Ectodermal cell (in vitro differentiated cells): ENCODE measurements around the gene CREB1. TPM values are rescaled to one million over a fixed set of nuclear protein-coding genes. Genes with fewer than 3 reads are reported as not detected.

Experiments
- H3K27ac ChIP-seq: 2 replicates; pipeline ENCODE4 v1.7.0; 2013; ENCODE audit warnings: mild to moderate bottlenecking, low read depth, low read length; ENCODE audit not compliant: insufficient read depth, poor library complexity, severe bottlenecking
- H3K27me3 ChIP-seq: 2 replicates; pipeline ENCODE4 v1.7.0; 2013; ENCODE audit warnings: mild to moderate bottlenecking, low read length; ENCODE audit not compliant: insufficient read depth, control insufficient read depth, poor library complexity, severe bottlenecking
- H3K36me3 ChIP-seq: one replicate; pipeline ENCODE4 v1.7.0; 2013; ENCODE audit warnings: low read length; ENCODE audit not compliant: control insufficient read depth, insufficient read depth
- H3K4me1 ChIP-seq: one replicate; pipeline ENCODE4 v1.7.0; 2013; ENCODE audit warnings: low read length; ENCODE audit not compliant: control insufficient read depth, insufficient read depth
- H3K4me3 ChIP-seq: 2 replicates; pipeline ENCODE4 v1.7.0; 2013; ENCODE audit warnings: low read depth, low read length, control low read depth; ENCODE audit not compliant: insufficient read depth
- H3K9me3 ChIP-seq: 2 replicates; pipeline ENCODE4 v1.7.0; 2013; ENCODE audit warnings: mild to moderate bottlenecking, low read length, moderate library complexity; ENCODE audit not compliant: control insufficient read depth
- WGBS, 2 experiments: methylation state at CpG; one replicate each; pipeline ENCODE4 v1.1.7; 2013; ENCODE audit warnings: missing lambda C conversion rate in 2 of 2; 5-methylcytosine and 5-hydroxymethylcytosine counted together
- polyA plus RNA-seq, 4 experiments: library from polyadenylated mRNA; stranded (reverse); fragments of 50-300 nt; gene quantifications; one replicate each; pipeline ENCODE4 v1.2.3, GENCODE V29; 2013

CREB1 gene
- 85.8 TPM for polyA plus RNA-seq (2013, experiment 1 of 4)
- 99.0 TPM for polyA plus RNA-seq (2013, experiment 2 of 4)
- polyA plus RNA-seq (2013, experiment 3 of 4), result 80.6 TPM
- 91.1 TPM for polyA plus RNA-seq (2013, experiment 4 of 4)

- Histone ChIP-seq H3K4me1 (peaks cover 13% of the 10 kb centered on the region), H3K27ac (peak within 1 kb of the TSS; percentile 100), H3K27me3 (peaks cover 21% of the 10 kb centered on the region), H3K4me3 (peak within 1 kb of the TSS; percentile 85), H3K36me3 (no peaks in the 10 kb centered on the region), H3K9me3 (no peaks in the 10 kb centered on the region)
- WGBS, 2 experiments, result 0% methylated on average over 92 of the region's 92 CpGs
Measured at GRCh38 chr2:207529330-207530159, at the start of gene CREB1. Gene CREB1 (plus strand): TSS chr2:207529962. CDS start chr2:207555636, 25,674 bp downstream.

- H3K27ac ChIP-seq, result no peak overlapping the region
- H3K9me3 ChIP-seq, result no peaks in the 10 kb centered on the region
- WGBS, 2 experiments, result 83 to 84% methylated on average over 4 of the region's 4 CpGs
- no peaks in the 10 kb centered on the region for H3K4me1 ChIP-seq
- H3K4me3 ChIP-seq, result no peak overlapping the region
- H3K36me3 ChIP-seq, result no peaks in the 10 kb centered on the region
- no peaks in the 10 kb centered on the region for H3K27me3 ChIP-seq
Measured at GRCh38 chr2:207480521-207481040, 49.2 kb upstream of the CREB1 start.

GRCh38 chr2:207481924-207482323, 47.8 kb upstream of the CREB1 start:
- no peaks in the 10 kb centered on the region for H3K36me3 ChIP-seq
- H3K4me3 ChIP-seq, result no peak overlapping the region
- no peaks in the 10 kb centered on the region for H3K9me3 ChIP-seq
- 92 to 94% methylated on average over 3 of the region's 3 CpGs for WGBS, 2 experiments
- no peak overlapping the region for H3K27ac ChIP-seq
- H3K4me1 ChIP-seq, result no peaks in the 10 kb centered on the region
- H3K27me3 ChIP-seq, result no peaks in the 10 kb centered on the region

- 96 to 100% methylated on average over 2 to 3 of the region's 3 CpGs for WGBS, 2 experiments
- Histone ChIP-seq H3K36me3 (no peaks in the 10 kb centered on the region), H3K4me3 (no peak overlapping the region), H3K27ac (no peak overlapping the region), H3K27me3 (no peaks in the 10 kb centered on the region), H3K9me3 (no peaks in the 10 kb centered on the region), H3K4me1 (no peaks in the 10 kb centered on the region)
Measured at GRCh38 chr2:207482630-207483029, 47.1 kb upstream of the CREB1 start.

GRCh38 chr2:207483066-207483465, 46.7 kb upstream of the CREB1 start:
- H3K27me3 ChIP-seq, result no peaks in the 10 kb centered on the region
- H3K4me3 ChIP-seq, result no peak overlapping the region
- no peaks in the 10 kb centered on the region for H3K9me3 ChIP-seq
- H3K36me3 ChIP-seq, result no peaks in the 10 kb centered on the region
- no peaks in the 10 kb centered on the region for H3K4me1 ChIP-seq
- no peak overlapping the region for H3K27ac ChIP-seq

DNA sequence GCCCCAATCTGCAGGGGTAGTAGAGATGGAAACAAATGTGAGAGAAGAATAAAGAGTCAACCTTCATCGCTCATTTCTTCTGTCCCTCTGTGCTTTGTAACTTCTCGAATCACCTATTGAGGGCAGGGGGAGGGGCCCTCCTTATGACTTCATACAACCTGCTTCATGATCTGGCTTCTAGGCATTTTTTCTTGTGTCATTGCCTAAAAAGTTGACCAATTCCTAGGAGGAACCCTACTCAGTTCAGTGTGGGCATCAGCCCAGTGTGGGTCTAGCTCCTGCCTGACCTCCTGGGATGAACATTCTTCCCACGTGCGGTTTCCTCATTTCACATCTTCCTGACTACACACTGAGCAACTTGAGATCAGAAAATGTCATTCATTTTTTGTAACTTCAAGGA, 46.3 kb upstream of the CREB1 start:
- H3K4me3 ChIP-seq, result no peak overlapping the region
- H3K4me1 ChIP-seq, result no peaks in the 10 kb centered on the region
- H3K27me3 ChIP-seq, result no peaks in the 10 kb centered on the region
- H3K27ac ChIP-seq, result no peak overlapping the region
- H3K36me3 ChIP-seq, result no peaks in the 10 kb centered on the region
- WGBS, 2 experiments, result 88 to 89% methylated on average over 4 of the region's 4 CpGs
- H3K9me3 ChIP-seq, result no peaks in the 10 kb centered on the region

DNA sequence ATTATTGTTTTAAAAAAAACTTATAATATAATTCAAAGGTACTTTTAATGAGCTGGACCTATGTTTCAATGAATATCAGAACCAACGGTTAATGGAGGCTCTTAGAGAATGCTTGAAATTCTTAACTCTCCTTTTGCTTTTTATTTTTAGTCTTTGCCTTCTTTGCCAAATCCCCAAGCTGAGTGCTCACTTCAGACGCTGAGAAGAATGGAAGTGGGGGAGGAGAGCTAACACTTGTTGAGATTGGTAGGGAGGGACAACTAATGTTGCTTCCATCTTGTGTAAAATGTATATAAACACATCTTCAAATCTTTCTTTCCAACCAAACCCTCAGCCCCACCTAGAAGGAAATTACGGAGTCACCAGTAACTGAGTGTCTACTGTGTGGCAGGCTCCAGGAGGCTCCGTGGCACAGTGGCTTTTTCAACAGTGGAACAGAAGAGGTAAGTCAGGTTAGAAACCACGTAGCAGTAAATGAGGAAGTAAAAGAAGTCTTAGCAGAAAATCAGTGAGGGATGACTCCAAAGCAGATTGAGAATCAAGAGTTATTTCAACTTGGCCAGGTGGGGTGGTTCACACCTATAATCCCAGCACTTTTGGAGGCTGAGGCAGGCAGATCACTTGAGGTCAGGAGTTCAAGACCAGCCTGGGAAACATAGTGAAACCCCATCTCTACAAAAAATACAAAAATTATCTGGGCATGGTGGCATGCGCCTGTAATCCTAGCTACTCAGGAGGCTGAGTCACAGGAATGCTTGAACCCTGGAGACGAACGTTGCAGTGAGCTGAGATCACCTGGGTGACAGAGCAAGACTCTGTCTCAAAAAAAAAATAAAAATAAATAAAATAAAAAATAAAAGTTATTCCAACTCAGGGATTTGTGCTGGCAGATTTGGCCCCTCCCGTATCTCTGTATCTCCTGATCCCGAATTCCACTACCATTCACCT, 45.0 kb upstream of the CREB1 start:
- Histone ChIP-seq H3K4me1 (no peaks in the 10 kb centered on the region), H3K27me3 (no peaks in the 10 kb centered on the region), H3K4me3 (no peak overlapping the region), H3K36me3 (no peaks in the 10 kb centered on the region), H3K27ac (no peak overlapping the region), H3K9me3 (no peaks in the 10 kb centered on the region)
- whole genome bisulfite sequencing, 2 experiments, result 89 to 92% methylated on average over 9 to 10 of the region's 10 CpGs

- Histone ChIP-seq H3K36me3 (no peaks in the 10 kb centered on the region), H3K4me1 (no peaks in the 10 kb centered on the region), H3K27me3 (no peaks in the 10 kb centered on the region), H3K4me3 (no peak overlapping the region), H3K9me3 (no peaks in the 10 kb centered on the region), H3K27ac (no peak overlapping the region)
- 76 to 86% methylated on average over 5 of the region's 5 CpGs for WGBS, 2 experiments
Measured at GRCh38 chr2:207487650-207488311, 42.0 kb upstream of the CREB1 start.

DNA sequence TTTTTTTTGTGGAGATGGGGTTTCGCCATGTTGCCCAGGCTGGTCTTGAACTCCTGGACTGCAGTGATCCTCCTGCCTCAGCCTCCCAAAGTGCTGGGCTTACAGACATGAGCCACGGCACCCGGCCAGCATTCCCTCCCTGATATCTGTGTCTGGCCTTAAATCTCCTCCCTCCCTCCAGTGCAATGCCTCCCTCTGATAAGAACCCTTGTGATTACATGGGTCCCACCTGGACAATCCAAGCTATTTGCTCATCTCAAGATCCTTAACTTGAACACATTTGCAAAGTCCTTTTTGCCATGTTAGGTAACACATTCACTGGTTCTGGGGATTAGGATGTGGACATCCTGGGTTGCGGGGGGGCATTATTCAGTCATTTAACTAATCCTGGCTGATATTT, 40.5 kb upstream of the CREB1 start:
- no peak overlapping the region for H3K27ac ChIP-seq

More for the DNA sequence above, 40.5 kb upstream of the CREB1 start:
- no peaks in the 10 kb centered on the region for H3K9me3 ChIP-seq
- H3K4me3 ChIP-seq, result no peak overlapping the region
- 93 to 96% methylated on average over 4 of the region's 4 CpGs for WGBS, 2 experiments
- no peaks in the 10 kb centered on the region for H3K36me3 ChIP-seq
- H3K4me1 ChIP-seq, result no peaks in the 10 kb centered on the region
- no peaks in the 10 kb centered on the region for H3K27me3 ChIP-seq
